BJ (cell line): Measurements from ENCODE around the gene BOLA2B. TPM values are rescaled to one million over a fixed set of nuclear protein-coding genes. Genes with fewer than 3 reads are reported as not detected.

Experiments used
- CTCF ChIA-PET: fragments of 350-600 bp; formaldehyde crosslinking; extraction: SDS; loops from one replicate; lab custom pipeline; 2021; ENCODE audit warnings: antibody characterized with exemption, inconsistent platforms; lab: Yijun Ruan, JAX
- POLR2A ChIA-PET: fragments of 300-600 bp; sonication (Branson Sonifier 250); formaldehyde crosslinking; extraction: SDS; loops from one replicate; lab custom pipeline; 2021; ENCODE audit warnings: antibody characterized with exemption; lab: Charles Lee
- DNase-seq: peaks from one replicate; pipeline ENCODE4 v3.0.0-alpha.2; 2011; ENCODE audit warnings: low read depth
- H3K27me3 ChIP-seq: 2 replicates; pipeline ENCODE4 v1.6.0; 2011; ENCODE audit warnings: low read length; ENCODE audit not compliant: control insufficient read depth, insufficient read depth
- H3K36me3 ChIP-seq: 2 replicates; pipeline ENCODE4 v1.5.1; 2011; ENCODE audit warnings: low read length; ENCODE audit not compliant: control insufficient read depth, insufficient read depth
- H3K4me3 ChIP-seq: 2 replicates; pipeline ENCODE4 v1.5.1; 2011; ENCODE audit warnings: low read depth, mild to moderate bottlenecking, control low read depth, low read length
- CTCF ChIP-seq: IDR thresholded peaks from 2 replicates; pipeline ENCODE4 v1.5.1; 2011; ENCODE audit warnings: low read depth, mild to moderate bottlenecking, control low read depth, inconsistent platforms, low read length, moderate library complexity; ENCODE audit not compliant: insufficient read depth
- polyA plus RNA-seq: library from polyadenylated mRNA; depleted of rRNA; stranded (reverse); fragments of >200 nt; gene quantifications from 2 replicates; pipeline ENCODE4 v1.2.3, GENCODE V29; 2011

Gene BOLA2B
- polyA plus RNA-seq, 1 experiment = 50.2 TPM

DNA sequence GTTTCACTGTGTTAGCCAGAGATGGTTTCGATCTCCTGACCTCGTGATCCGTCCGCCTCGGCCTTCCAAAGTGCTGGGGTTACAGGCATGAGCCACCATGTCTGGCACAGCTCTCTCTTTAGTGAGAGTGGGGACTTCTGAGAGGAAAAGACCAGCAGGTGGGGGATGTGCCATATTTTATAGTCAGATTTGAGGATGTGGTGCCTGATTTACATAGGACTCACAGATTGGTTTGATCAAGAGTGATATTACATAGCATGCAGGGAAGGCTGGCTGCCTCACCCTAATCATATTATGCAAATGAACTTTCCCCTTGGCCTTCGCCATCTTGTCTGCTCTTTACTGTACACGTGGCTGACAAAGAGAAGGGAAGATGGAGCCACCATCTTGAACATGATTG, 42.4 kb downstream of the BOLA2B start:
- H3K27me3 ChIP-seq = no peaks in the 10 kb centered on the region
- H3K36me3 ChIP-seq = no peaks in the 10 kb centered on the region
- DNase-seq = no peak
- no peak overlapping the region for H3K4me3 ChIP-seq
- no peak for TF ChIP-seq CTCF
- CTCF ChIA-PET = no interaction called here
- POLR2A ChIA-PET = no interaction called here

DNA sequence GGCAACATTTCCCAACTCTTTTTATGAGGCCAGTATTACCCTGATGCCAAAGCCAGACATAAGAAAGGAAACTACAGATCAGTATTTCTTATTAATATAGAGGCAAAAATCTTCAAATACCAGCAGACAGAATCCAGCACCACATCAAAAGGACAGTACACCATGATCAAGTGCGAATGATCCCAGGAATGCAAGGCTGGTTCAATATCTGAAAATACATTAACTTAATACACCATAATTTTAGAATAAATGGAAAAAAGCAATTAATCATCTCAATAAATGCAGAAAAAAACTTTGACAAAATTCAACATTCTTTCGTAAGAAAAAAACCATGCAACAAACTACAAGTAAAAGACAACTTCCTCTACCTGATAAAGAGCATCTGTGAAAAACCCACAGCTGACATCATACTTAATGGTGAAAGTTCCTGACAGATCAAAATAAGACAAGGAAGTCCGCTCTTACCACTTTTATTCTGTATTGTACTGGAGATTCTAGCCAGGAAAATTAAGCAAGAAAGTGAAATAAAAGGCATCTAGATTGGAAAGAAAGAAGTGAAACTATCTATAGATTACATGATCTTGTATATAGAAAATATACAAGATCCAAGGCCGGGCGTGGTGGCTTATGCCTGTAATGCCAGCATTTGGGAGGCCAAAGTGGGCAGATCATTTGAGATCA, 44.1 kb downstream of the BOLA2B start:
- TF ChIP-seq CTCF = no peak
- CTCF ChIA-PET = no interaction called here
- POLR2A ChIA-PET = no interaction called here
- Histone ChIP-seq H3K4me3 (no peak overlapping the region), H3K36me3 (no peaks in the 10 kb centered on the region), H3K27me3 (no peaks in the 10 kb centered on the region)
- DNase-seq = no peak

- no peak for DNase-seq
- Histone ChIP-seq H3K4me3 (no peak overlapping the region), H3K36me3 (no peaks in the 10 kb centered on the region), H3K27me3 (no peaks in the 10 kb centered on the region)
- CTCF ChIA-PET = interaction anchor here (0.6 kb wide), 1 partner anchor 38 kb away, joined by 3 read pairs; no protein-coding TSS in a partner anchor
- POLR2A ChIA-PET = no interaction called here
- no peak for TF ChIP-seq CTCF
Measured at GRCh38 chr16:30147843-30148510, 45.5 kb downstream of the BOLA2B start.

DNA sequence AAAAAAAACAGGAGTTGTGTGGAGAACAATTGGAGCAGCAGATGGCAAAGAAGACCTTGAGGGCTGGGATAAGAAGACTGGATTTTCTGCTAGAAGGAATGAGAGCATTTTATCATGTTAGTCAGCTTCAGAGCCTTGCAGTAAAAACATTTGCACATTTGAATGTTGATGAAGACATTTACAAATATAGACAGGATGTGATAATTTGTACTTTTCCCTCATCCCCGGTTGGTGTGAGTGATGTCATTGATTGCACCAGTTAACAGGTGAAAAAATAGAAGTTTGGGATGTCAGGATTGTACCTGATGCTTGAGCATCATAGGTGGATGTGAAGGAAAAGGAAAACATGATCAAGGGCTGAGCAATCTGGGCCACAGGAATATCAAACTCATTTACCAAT, 47.8 kb downstream of the BOLA2B start:
- CTCF ChIA-PET = no interaction called here
- POLR2A ChIA-PET = no interaction called here
- TF ChIP-seq CTCF = no peak

GRCh38 chr16:30144917-30145316, 48.5 kb downstream of the BOLA2B start:
- ChIA-PET POLR2A (no interaction called here), CTCF (no interaction called here)
- Histone ChIP-seq H3K27me3 (no peaks in the 10 kb centered on the region), H3K36me3 (no peaks in the 10 kb centered on the region), H3K4me3 (no peak overlapping the region)
- no peak for DNase-seq
- no peak for TF ChIP-seq CTCF

More for the DNA sequence above, 47.8 kb downstream of the BOLA2B start:
- no peaks in the 10 kb centered on the region for H3K36me3 ChIP-seq
- H3K27me3 ChIP-seq = no peaks in the 10 kb centered on the region
- no peak for DNase-seq
- no peak overlapping the region for H3K4me3 ChIP-seq
